NCI-H345 treated with DMSO at 0.1 percent for 48 hours (cell line): ENCODE results near the gene ODAD2.
"Not testable (repeated sequence)": the region's sequence is repeated elsewhere in the genome, so short reads cannot be mapped to it uniquely, and the experiment has no call there.

Source experiments
- DNase-seq: peaks from one replicate; lab custom pipeline; 2025; ENCODE audit not compliant: unreplicated experiment; lab: John Stamatoyannopoulos, UW

Gene ODAD2, protein sequence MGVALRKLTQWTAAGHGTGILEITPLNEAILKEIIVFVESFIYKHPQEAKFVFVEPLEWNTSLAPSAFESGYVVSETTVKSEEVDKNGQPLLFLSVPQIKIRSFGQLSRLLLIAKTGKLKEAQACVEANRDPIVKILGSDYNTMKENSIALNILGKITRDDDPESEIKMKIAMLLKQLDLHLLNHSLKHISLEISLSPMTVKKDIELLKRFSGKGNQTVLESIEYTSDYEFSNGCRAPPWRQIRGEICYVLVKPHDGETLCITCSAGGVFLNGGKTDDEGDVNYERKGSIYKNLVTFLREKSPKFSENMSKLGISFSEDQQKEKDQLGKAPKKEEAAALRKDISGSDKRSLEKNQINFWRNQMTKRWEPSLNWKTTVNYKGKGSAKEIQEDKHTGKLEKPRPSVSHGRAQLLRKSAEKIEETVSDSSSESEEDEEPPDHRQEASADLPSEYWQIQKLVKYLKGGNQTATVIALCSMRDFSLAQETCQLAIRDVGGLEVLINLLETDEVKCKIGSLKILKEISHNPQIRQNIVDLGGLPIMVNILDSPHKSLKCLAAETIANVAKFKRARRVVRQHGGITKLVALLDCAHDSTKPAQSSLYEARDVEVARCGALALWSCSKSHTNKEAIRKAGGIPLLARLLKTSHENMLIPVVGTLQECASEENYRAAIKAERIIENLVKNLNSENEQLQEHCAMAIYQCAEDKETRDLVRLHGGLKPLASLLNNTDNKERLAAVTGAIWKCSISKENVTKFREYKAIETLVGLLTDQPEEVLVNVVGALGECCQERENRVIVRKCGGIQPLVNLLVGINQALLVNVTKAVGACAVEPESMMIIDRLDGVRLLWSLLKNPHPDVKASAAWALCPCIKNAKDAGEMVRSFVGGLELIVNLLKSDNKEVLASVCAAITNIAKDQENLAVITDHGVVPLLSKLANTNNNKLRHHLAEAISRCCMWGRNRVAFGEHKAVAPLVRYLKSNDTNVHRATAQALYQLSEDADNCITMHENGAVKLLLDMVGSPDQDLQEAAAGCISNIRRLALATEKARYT

DNA sequence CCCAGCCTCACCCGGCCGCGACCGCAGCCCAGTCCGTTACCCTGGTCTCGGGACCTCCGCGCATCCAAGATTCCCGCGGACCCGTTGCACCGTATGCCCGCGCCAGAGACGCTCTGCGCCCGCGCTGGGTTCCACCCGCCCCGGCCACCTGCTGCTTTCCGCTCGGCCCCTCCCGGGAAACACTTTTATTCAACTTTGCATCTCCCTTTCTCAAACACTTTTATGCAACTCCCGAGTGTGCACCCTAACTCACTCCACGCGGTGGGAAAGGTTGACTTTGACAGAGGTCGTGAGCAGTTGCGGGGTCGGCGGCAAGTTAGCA lies at the start of gene ODAD2:
Gene ODAD2 (minus strand): TSS at position 126 of the 322 bp plus-strand sequence. CDS start 3,937 bp downstream, outside the sequence.
- DNase-seq: no peak

DNA sequence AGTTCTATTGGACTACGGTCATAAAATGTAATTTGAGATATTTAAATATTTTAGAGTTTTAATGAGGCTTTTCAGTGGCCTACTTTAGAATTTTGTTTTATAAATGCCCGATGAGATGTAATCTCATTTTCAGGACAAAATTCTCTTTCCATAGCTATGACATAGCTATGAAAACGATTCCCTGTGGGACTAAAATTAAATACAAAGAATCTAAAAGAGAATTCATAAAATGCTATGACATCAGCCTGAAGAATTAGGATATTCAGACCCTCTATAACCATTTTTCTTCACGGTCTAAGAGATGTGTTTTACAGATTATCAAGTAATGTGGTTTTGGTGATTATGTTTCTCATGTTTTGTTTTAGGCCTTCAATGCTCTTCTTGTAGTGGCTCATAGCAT lies 48.2 kb upstream of the ODAD2 start:
- DNase-seq: no peak

DNA sequence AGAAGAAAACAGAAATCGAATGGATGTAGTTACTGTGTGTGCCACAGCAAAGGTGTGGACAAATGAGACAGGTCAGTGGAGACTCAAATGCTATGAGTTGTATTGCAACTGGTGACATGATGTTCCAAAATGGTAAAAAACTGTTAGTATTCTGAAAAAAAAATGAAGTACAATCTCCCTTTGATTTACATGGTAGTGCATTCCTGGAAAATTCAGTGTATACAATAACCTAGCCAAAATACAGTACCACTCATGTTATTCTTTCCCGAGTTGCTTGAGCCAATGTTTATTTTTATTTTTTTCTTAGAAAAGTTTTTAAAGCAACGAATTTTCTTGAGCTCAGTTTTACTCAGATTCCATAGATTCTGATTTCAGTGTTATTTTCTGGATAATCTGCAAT lies 47.7 kb upstream of the ODAD2 start:
- DNase-seq: no peak

DNA sequence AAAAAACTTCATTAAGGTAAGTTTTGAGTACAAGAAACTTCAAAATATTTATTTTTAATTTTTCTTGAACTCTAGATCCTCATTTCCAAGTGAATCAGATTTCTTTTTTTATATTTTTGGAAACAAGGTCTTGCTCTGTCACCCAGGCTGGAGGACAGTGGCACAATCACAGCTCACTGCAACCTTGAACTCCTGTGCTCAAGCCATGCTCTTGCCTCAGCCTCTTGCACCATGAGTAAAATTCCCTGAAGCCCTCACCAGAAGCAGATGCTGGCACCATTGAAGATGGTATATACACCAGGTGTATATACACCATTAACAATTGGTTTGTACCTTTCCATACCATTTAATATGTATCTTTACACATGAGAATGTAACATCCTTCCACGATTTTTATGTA lies 45.1 kb upstream of the ODAD2 start:
- DNase-seq: no peak

DNA sequence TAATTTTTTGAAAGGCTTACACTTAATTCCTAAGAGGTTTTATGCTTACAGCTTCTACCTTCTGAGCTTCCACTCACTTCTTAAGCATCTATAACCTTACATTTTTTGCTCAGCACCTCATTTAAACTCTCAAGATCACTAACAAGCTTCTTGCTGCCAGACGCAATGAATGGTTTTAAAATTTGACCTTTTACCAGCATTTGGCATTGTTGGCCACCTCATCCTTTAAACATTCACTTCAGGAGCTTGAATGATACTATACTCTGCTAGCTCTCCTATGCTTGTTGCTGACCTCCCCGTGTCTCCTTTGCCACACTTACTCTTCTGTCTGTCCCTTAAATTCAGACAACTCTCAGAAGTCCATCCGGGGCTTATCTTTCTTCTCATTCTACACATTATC lies 37.7 kb upstream of the ODAD2 start:
- no peak for DNase-seq

DNA sequence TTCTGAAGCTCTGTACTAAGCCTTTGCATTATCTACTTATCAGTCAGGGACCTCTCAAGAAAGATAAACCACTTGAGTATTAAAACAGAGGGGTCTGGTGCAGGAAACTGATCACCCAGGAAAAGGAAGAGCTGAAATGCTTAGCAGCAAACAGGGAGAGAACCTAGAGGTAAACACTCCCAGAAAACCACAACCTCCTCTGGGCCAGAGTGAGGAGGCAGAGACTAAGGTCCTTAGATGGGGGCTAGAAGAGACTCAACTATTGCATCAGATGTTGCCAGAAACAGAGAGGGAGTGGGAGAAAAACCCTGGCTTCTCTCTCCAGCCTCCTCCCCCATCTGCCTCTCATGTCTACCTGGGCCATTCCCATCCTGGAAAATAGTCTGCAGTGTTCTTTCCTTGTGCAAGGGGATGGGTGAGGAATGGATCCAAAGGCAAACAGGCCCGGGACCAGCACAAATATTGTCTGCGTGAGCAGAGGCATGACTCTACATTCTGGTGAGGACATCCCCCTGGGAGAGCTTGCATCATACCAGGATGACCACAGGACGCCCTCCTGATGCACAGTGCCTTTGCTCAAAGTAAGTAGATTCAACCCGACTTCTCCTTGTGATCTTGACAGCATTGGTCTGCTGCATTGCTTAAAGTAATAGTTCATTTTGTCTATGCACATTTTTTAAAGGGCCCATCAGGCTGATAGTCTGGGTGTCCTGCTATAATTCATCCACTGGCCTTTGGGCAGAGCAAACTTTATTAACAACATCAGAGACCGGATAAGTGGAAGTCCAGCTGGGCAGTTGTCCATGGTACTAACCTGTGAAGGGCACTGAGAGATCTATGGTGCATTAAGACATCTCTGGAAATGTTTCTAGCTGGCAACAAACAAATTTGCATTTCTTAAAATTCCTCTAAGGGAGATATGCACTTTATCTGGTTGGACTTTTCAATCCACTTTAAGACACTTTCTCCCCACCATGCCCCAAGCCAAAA lies 22.4 kb upstream of the ODAD2 start:
- DNase-seq: no peak

DNA sequence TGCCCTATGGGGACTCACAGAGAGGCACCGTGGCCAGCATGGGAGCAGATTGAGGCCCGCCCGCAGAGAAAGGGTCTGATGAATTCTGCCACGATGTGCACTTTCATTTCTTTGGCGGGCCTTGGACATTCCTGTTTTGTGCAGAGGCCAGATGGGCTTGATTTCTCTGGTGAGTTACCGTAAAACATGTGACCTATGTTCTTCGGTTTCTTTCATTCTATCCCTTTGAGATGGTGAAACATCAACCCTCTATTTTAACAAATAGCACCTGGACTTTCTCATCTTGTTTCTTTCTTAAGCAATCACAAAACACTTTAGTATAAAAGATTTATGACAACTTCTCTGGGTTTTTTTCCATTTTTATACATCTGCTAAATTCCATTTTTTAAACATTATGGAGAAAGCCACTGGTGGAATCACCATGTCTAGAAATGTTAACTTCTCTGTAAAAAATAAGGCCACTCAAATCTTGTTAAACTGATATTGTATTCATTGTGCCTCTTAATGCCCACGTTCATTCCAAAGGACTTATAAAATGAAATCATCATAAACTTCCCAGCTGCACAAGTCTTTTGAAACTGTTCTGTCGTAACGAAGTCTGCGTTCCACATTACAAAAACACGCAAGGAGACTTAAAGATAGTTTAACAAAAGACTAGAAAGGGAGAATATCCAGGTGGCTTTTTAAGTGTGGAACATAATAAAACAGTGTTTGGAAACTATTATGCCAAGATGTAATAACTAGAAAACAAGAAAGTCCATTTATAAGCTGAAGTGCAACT lies 21.4 kb upstream of the ODAD2 start:
- DNase-seq: no peak

DNA sequence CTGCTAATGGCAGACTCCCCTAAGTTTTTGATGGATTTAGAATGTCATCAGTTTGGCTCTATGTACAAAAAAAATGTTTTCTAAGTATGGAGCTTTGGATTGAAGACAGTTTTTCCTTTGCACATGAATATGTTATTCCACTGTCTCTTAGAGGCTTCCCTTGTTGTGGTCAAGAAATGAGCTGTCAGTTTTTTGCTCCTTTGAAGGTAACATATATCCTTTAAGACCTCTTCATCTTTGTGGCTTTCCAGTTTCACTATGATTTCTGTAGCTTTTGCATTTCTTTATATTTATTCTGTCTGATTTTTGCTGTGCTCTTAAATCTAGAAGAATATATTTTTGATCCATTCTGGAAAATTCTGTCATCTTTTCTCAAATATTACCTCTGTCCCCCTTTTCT lies 15.8 kb upstream of the ODAD2 start:
- DNase-seq: no peak

DNA sequence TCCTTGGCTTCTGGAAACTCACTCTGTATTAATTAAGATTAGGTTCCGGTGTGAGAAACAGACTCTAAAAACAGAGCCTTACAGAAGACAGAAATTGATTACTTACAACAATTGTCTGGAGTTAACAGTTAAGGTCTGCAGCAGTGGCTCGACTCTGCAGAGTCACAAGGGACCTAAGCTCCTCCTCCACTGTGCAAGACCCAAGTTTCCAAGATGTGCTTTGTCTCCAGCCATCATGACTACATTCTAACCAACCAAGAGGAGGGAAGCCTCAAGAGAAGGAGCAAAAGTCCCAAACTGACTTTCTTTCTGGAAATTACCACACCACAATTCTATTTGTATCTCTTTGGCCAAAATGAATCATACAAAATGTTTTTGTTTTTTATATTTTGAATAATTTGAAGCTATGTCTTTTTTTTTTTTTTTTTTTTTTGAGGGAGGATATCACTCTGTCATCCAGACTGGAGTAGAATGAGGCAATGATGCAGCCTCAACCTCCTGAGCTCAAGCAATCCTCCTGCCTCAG lies 14.2 kb upstream of the ODAD2 start:
- no peak for DNase-seq

DNA sequence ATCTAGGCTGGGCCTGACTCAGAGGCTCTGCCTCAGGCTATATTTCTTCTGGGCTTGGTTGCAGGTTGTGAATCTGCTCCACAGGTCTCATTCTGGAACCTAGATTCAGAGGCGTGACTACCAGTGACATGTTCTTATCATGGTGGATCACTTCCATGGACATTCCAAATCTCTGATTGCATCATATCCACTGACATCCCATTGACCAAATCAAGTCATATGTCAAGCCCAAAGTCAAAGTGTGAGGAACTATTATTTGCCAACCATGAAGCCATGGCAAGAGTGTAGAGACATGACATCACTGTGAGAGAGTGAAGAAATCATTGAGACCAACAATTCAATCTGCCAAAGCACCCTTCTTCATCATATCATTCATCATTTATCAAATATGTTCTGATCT lies 11.9 kb upstream of the ODAD2 start:
- DNase-seq: no peak

DNA sequence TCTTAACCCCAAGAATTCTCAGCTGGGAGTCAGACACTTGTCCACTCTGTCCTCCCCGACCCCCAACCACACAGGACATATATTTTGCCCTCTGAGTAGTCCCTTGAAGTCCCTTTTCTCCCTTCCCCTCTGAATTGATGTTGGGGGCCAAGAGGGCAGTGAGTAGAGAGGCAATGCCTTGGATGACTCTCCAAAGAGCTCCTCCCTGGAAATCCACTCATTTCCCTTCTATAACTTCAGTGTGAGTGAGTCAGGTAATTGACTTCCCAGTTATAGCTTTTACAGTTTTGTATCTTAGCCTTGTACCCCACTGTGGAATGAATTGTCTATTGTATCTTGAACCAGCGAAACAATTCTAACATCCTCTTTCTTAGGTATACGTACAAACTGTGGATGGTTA lies 9.2 kb upstream of the ODAD2 start:
- DNase-seq: no peak

DNA sequence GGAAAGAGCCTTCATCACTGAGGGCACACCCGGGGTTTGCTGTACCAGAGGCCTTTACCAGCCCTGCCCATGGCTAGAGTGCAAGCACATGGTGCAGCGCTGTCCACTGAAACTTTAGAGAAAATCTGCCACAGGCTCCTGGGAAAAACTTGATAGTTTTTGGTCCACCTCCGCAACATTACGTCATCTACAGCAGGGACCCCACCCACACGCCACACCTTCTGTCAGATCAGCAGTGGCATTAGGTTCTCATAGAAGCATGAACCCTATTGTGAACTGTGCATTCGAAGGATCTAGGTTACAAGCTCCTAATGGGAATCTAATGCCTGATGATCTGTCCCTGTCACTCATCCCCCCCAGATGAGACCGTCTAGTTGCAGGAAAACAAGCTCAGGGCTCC lies 2.5 kb upstream of the ODAD2 start:
- no peak for DNase-seq

DNA sequence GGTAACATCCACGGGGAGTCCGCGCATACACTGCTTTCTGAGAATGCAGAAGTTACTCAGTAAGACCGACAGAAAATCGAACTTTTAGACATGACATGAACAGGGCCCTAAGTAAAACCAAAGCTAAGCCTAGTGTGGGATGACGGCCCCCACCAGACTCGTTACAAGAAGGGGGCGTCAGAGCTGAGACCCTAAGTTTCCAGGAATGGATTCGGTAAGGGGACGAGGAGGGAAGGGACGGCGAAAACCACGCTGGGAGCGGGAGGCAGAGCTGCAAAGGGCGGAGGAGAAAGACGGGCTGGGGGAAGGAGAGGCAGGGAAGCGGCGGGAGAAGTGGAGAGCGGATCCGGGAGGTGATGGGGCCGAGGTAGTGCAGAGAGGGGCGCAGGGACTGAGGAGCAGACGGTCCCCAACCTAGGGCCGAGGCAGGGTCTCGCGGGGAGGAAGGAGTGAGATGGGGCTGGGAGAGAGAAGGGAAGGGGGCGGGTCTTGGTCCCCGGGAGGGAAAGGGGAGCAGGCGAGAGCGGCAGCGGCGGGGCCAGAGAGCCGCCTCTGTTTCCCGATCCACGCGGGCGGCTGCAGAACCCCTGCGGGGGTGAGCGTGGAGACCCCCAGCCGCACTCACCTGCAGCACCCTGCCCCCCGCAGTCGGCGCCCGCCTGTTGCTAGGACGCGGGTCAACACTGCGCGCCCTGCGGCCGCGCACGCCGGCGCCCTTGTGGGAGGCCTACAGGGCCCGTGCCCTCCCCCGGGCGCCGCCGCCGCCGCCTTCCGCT lies 513 bp downstream of the ODAD2 start:
- peak; percentile 29 for DNase-seq

DNA sequence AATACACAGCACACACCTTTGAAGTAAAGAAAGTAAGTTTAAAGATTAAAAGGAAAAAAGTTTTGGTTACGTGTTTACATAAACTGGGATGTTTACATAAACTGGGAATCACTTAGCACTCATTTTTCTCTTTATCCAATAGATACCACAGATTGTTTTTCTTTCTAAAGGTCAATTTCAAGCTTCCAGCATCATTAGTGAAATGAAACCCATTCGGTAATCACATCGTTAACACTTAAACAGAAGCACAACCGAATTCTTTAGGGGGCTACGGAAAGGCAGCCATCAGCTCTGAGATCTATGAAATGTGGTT lies 1.1 kb downstream of the ODAD2 start:
- DNase-seq: no peak

DNA sequence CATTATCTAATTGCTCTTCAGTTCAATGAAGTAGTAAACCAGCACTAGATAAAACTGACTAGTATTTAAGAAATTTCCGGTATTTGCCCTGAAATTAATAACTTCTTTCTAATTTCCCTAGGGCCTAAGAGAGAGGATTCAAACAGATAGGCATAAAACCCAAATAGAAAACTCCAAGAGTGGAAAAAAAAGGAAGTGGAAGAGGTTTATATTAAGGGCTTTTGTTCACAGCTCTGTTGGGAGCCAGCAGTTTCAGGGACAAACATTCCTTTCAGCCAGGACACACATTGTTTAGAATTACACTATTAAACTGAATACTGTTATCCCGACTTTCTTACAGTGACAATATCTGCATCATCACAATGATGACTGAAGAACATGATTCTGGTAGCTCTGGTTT lies 3.6 kb downstream of the ODAD2 start:
- DNase-seq: no peak

DNA sequence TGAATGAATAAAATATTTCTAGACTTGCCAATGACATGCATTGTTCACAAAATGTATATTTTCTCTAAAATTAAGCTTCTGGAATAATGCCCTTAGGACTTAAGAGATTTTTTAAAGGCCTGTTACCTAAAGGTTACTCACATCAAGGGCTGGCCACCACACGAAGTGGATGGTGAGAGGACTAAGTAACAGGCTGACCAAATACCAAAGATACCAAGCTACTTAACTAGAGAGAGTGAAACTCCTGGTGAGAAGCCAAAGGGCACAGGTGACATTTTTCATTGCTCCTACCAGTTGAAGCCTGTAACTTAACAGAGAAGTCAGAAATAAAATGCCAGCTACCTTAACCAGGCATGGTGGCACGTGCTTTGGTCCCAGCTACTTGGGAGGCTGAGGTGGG lies 9.5 kb downstream of the ODAD2 start:
- DNase-seq: not testable (repeated sequence)

DNA sequence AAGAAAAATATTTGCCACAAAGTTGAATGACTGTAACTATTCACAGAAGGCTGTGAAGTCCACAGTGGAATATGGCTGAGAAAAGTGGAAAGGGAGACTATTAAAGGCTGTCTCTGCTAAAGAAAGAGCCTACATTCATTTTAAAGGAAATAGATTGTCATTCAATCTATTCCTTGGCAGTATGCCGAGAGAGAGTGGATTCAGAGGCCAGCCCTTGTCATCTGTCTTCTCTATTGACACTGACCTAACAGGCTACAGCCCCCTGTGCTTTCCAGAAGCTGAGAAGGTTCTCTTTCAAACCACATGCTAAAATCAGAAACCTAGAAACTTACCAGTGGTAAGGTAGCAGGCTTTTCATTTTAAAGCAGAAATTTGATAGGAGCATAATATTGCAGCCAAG lies 12.1 kb downstream of the ODAD2 start:
- no peak for DNase-seq

DNA sequence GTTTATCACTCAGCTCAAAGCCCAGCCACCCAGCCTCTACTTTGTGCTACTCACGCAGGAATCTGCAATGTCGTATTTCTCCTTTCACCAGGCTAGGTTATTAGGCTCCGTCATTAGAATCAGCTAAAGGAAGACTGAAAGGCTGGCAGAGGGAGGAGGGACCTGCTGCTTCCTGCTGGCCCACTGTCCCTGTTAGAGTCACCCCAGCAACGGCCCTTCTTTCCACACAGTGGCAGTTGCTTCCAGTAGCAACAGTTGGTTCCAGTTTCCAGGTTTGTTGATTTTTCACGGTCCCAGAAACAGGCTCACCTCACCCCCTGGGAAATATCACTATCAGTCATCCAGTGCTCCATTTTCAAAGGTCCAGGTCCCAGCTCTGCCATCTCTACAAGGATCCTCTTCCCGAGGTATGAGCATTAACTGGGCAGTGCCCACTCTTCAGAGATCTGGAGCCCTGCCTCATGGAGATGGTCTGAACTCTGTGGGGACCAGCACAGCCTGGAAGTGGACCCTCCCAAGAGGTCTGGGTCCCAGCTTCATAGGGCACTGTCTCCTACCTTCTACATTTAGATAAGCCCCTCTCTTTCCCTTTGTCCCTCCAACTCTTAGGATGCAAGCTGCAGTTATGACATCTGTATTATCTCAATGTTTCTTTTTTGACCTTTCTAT lies 15.9 kb downstream of the ODAD2 start:
- DNase-seq: no peak

DNA sequence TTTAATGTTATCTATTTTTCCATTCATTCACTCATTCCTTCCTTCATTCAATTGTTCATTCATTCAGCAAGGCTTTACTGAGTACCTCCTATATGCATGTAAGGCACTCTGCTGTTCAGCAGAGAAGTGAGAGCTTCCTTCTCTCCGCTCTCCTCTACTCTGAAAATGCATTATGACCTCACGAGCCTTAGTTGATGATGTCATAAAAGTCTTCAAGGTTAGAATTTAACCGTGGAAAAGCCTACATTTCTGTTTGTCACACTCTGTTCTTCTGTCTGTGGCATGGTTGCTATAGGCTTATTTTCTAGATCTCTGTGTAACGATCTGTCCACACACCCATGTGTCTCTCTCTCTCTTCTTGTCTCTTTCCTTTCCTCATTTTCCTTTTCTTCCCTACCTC lies 17.1 kb downstream of the ODAD2 start:
- DNase-seq: no peak
